ENCODE measurements around the gene INF2.
A peak's percentile ranks its signal among the peaks of the same experiment; 100 is the strongest.
"Not testable (repeated sequence)": the region's sequence is repeated elsewhere in the genome, so short reads cannot be mapped to it uniquely, and the experiment has no call there.

The INF2 gene

DNA sequence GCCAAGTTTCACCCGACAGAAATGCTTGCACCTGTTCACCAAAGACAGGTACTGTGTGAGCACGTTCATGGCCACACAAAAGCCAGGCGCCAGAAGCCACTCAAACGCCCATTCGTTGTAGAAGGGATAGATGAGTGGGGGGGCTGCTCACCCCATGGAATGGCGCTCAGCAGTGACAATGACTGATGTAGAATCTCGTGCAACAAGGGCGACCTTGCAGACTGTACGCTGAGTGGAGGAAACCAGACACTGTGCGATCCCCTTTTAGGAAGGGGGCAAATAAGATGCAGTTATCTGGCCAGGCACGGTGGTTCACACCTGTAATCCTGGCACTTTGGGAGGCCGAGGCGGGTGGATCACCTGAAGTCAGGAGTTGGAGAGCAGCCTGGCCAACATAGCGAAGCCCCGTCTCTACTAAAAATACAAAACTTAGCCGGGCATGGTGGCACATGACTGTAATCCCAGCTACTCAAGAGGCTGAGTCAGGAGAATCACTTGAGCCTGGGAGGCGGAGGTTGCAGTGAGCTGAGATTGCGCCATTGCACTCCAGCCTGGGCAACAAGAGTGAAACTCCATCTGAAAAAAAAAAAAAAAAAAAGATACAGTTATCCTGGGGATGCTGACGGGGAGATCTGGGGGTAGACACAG is 18.0 kb upstream of the INF2 start:
- not testable (repeated sequence) for H3K9me3 ChIP-seq (ENCODE audit: control insufficient read depth, low read length); H3K27me3 ChIP-seq (ENCODE audit: control insufficient read depth, insufficient read depth, low read length); H3K4me3 ChIP-seq (ENCODE audit: low read length); H3K36me3 ChIP-seq (ENCODE audit: control insufficient read depth, insufficient read depth, low read length); H3K4me1 ChIP-seq (ENCODE audit: control insufficient read depth, insufficient read depth, low read length); H3K9ac ChIP-seq (ENCODE audit: low read length)

DNA sequence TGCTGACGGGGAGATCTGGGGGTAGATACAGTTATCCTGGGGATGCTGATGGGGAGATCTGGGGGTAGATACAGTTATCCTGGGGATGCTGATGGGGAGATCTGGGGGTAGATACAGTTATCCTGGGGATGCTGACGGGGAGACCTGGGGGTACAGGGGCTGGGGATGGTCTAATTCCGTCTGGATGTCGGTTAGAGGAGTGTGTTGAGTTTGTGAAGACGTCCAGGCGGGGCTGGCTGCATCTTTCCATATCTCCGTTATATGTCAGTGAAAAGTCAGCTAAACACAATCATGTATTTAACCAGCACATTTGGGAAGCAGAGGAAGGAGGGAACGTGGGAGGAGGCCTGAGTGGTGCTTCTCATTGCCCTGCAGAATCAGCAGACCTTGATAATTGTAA is 17.3 kb upstream of the INF2 start:
- not testable (repeated sequence) for H3K36me3 ChIP-seq (ENCODE audit: control insufficient read depth, insufficient read depth, low read length); H3K4me1 ChIP-seq (ENCODE audit: control insufficient read depth, insufficient read depth, low read length); H3K4me3 ChIP-seq (ENCODE audit: low read length); H3K27me3 ChIP-seq (ENCODE audit: control insufficient read depth, insufficient read depth, low read length); H3K9ac ChIP-seq (ENCODE audit: low read length); H3K9me3 ChIP-seq (ENCODE audit: control insufficient read depth, low read length)

DNA sequence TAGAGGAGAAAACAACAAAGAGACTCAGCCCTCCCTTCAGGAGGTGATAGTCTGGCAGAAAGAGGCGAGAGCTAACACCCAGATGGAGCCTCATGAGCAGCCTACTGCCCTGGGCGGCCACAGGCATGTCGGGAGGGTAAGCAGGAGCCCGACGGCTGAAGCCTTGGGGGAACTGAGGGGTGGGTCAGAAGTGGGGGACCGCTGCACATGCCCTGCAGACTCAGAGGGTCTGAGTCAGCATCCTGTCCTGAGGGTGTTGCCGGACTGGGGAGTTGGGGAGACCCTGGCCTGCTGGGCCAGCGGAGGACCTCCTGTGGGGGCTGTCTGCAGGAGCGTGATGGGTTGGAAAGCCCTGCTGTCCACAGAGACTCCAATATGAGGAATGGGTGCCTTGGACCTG is 15.9 kb upstream of the INF2 start:
- no peak overlapping the region for H3K9ac ChIP-seq (ENCODE audit: low read length)
- no peaks in the 10 kb centered on the region for H3K9me3 ChIP-seq (ENCODE audit: control insufficient read depth, low read length)
- no peaks in the 10 kb centered on the region for H3K27me3 ChIP-seq (ENCODE audit: control insufficient read depth, insufficient read depth, low read length)
- H3K4me1 ChIP-seq (ENCODE audit: control insufficient read depth, insufficient read depth, low read length) = peaks cover 20% of the 10 kb centered on the region
- H3K36me3 ChIP-seq (ENCODE audit: control insufficient read depth, insufficient read depth, low read length) = no peaks in the 10 kb centered on the region
- H3K4me3 ChIP-seq (ENCODE audit: low read length) = no peak overlapping the region

DNA sequence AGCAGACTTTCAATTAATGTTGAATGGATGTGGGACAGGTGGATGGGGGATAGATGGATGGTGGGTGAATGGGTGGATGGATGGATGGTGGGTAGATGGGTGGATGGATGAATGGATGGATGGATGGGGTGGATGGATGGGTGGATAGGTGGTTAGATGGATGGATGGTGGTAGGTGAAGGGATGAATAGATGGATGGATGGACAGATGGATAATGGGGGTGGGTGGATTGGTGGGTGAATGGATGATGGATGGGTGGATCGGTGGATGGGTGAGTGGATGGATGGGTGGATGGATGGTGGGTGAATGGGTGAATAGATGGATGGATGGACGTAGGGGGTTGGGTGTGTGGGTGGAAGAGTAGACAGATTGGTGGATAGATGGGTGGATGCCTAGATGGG is 14.0 kb upstream of the INF2 start:
- Histone ChIP-seq H3K27me3 (ENCODE audit: control insufficient read depth, insufficient read depth, low read length) (no peaks in the 10 kb centered on the region), H3K36me3 (ENCODE audit: control insufficient read depth, insufficient read depth, low read length) (no peaks in the 10 kb centered on the region), H3K9me3 (ENCODE audit: control insufficient read depth, low read length) (no peaks in the 10 kb centered on the region), H3K9ac (ENCODE audit: low read length) (no peak overlapping the region), H3K4me3 (ENCODE audit: low read length) (no peak overlapping the region), H3K4me1 (ENCODE audit: control insufficient read depth, insufficient read depth, low read length) (peaks cover 40% of the 10 kb centered on the region)

DNA sequence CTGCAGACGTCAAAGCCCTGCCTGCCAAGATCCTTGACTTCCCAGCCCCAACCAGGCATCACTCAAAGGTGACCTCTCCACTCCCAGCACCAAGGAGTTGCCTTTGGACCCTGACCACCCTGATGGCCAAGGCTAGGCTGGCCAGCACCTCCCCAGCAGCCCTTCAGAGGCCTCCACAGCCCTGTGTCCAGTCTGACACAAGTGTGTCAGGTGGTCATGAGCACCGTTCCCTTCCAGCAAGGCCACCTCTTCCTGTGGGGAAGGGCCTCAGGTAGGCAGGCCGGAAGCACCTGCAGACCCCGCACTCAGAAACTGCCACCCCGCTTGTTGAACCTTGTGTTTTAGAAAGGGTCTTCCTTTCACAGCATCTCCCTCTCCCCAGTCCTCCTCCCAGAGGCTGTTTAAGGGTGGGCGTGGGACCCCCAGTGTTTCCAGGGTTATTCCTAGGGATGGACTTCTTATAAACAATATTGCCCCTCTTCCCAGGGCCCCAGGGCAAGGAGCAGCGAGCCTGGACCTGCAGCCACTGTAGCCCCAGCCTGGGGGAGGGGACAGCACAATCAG is 13.2 kb upstream of the INF2 start:
- Histone ChIP-seq H3K9me3 (ENCODE audit: control insufficient read depth, low read length) (no peaks in the 10 kb centered on the region), H3K4me1 (ENCODE audit: control insufficient read depth, insufficient read depth, low read length) (peaks cover 47% of the 10 kb centered on the region), H3K36me3 (ENCODE audit: control insufficient read depth, insufficient read depth, low read length) (no peaks in the 10 kb centered on the region), H3K9ac (ENCODE audit: low read length) (no peak overlapping the region), H3K4me3 (ENCODE audit: low read length) (no peak overlapping the region), H3K27me3 (ENCODE audit: control insufficient read depth, insufficient read depth, low read length) (no peaks in the 10 kb centered on the region)

DNA sequence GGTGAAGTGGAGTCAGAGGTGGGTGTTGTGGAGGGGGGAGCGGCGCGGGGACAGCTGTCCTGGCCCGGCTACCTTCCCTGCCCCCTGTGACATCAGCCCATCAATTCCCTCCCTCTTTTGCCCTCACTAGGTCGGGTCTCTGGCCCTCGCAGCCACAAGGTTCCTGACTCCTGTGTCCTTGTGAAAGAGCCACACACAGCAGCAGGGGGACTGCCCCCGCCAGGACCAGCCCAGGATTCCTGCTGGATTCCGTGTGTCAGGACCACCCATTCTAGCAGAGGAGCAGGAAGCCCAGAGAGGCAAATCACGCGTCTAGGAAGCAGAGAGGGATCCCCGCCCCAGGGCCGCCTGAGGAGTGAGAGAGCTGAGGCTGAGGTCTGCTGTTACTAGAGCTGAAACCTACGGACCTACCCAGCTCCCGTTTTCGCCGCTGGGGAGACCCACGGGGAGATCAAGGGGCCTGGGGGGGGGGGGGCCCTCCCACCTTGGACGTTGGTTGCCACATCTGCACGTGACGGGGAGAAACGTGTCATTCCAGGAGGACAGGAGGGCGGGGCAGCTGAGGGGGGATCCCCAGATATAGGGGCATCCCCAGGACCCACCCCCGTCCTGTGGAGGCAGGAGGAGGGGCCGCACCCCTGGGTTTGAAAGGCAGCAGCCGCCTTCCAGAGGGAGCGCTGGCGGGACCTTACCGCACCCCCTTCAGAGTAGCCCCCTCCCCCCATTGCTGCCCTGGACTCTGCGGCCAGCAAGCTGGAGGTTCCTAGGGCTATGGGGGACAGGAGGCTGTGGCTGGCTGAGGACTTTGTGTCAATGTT is 12.5 kb upstream of the INF2 start:
- H3K9me3 ChIP-seq (ENCODE audit: control insufficient read depth, low read length) = no peaks in the 10 kb centered on the region
- H3K27me3 ChIP-seq (ENCODE audit: control insufficient read depth, insufficient read depth, low read length) = no peaks in the 10 kb centered on the region
- H3K4me3 ChIP-seq (ENCODE audit: low read length) = no peak overlapping the region
- H3K4me1 ChIP-seq (ENCODE audit: control insufficient read depth, insufficient read depth, low read length) = peaks cover 54% of the 10 kb centered on the region
- H3K9ac ChIP-seq (ENCODE audit: low read length) = peak overlapping the region; percentile 86
- no peaks in the 10 kb centered on the region for H3K36me3 ChIP-seq (ENCODE audit: control insufficient read depth, insufficient read depth, low read length)

DNA sequence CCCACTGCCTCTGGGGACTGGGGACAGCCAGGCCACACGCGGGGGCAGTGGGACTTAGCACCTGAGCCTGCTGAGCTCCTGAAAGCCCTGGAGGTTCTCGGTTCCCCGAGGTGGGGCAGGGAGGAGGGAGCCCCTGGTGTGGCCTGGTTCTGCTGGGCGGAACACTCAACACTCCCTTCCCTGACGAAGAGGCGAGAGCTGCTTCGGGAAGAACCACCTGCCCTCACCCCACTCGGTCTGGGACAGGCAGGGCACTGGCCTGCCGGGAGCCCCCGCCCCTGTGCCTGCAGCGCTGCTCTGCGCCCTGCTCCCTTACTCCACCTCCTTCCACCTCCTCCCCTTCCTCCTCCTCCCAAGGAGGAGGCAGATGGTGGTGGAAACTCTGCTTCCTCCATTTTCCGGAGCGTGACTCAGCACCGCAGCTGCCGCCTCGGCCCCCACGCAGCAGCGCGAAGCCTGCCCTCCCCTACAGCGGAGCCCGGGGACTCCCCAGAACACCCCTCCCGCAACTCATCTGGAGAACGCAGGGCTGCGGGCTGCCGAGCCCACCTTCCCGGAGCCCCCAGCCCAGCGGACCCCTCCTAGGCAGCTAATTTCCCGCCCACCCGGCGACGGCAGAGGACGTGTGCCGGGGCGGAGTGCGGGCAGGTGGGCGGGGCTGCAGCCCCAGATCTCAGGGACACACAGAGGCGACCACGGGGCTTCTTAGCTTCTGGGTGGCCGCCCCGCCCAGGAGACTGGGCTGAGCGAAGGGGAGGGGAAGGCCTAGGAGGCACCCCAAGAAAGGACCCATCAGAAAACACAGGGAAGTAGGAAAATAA is 11.7 kb upstream of the INF2 start:
- peak overlapping the region; percentile 58 for H3K4me3 ChIP-seq (ENCODE audit: low read length)
- no peaks in the 10 kb centered on the region for H3K27me3 ChIP-seq (ENCODE audit: control insufficient read depth, insufficient read depth, low read length)
- no peaks in the 10 kb centered on the region for H3K9me3 ChIP-seq (ENCODE audit: control insufficient read depth, low read length)
- peak overlapping the region; percentile 86 for H3K9ac ChIP-seq (ENCODE audit: low read length)
- H3K36me3 ChIP-seq (ENCODE audit: control insufficient read depth, insufficient read depth, low read length) = no peaks in the 10 kb centered on the region
- H3K4me1 ChIP-seq (ENCODE audit: control insufficient read depth, insufficient read depth, low read length) = peaks cover 62% of the 10 kb centered on the region

DNA sequence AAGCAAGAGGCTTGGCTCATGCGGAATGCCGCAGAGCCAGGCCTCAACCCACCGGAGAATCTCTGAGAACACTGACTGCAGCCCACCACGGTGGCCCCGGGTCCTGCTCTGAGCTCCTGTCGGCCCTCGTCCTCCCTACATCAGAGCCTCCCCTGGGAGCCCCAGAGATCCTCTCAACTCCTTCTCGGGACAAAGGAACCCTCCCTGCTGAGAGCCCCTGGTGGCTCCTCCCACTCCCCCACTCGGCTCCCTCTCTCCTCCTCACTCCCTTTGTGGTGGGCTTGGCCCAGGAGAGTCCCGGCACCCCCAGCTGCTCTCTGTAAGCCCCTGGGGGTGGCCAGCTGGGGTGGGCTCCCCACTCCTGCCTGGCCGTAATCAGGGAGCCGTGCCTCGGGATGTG is 11.1 kb upstream of the INF2 start:
- peak overlapping the region; percentile 58 for H3K4me3 ChIP-seq (ENCODE audit: low read length)
- H3K9me3 ChIP-seq (ENCODE audit: control insufficient read depth, low read length) = no peaks in the 10 kb centered on the region
- no peaks in the 10 kb centered on the region for H3K27me3 ChIP-seq (ENCODE audit: control insufficient read depth, insufficient read depth, low read length)
- H3K9ac ChIP-seq (ENCODE audit: low read length) = peak overlapping the region; percentile 86
- H3K36me3 ChIP-seq (ENCODE audit: control insufficient read depth, insufficient read depth, low read length) = no peaks in the 10 kb centered on the region
- peaks cover 68% of the 10 kb centered on the region for H3K4me1 ChIP-seq (ENCODE audit: control insufficient read depth, insufficient read depth, low read length)

DNA sequence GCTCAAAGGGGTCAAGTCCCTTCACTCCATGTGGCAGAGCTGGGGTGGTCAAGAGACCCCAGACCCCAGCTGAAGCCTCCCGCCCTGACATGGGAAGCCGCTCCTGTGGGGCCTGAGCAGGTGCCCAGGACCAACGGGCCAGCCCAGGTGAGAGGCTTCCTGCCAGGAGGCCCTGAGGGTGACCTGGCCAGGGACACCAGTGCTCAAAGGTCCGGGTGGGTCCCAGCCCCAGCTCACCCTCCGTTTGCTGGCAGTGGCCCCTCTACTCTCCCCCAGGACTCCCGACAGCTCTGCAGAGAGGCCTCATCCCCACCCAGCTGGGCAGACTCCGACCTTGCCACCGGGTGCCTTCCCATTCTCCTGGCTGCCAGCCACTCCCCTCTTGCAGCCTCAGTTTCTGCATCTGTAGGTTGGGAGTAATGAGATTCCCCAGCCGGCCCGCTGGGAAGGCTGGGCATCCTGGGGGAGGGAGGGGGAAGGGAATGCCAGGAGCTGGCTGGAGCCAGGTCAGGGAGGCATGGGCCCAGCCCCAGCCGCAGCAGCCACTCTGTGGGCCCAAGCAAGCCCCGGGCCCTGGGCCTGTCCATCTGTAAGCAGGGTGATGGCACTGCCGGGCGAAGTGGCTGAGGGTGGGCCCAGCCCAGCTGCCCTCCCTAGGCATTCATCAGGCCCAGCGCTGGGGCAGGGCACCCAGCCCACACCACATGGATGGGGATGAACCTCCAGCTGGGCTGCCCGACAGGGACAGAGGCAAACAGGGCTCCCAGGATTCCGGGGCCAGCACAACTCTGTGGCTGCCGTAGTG is 10.3 kb upstream of the INF2 start:
- Histone ChIP-seq H3K4me1 (ENCODE audit: control insufficient read depth, insufficient read depth, low read length) (peaks cover 68% of the 10 kb centered on the region), H3K36me3 (ENCODE audit: control insufficient read depth, insufficient read depth, low read length) (no peaks in the 10 kb centered on the region), H3K9ac (ENCODE audit: low read length) (peak overlapping the region; percentile 86), H3K4me3 (ENCODE audit: low read length) (peak overlapping the region; percentile 58), H3K9me3 (ENCODE audit: control insufficient read depth, low read length) (no peaks in the 10 kb centered on the region), H3K27me3 (ENCODE audit: control insufficient read depth, insufficient read depth, low read length) (no peaks in the 10 kb centered on the region)

DNA sequence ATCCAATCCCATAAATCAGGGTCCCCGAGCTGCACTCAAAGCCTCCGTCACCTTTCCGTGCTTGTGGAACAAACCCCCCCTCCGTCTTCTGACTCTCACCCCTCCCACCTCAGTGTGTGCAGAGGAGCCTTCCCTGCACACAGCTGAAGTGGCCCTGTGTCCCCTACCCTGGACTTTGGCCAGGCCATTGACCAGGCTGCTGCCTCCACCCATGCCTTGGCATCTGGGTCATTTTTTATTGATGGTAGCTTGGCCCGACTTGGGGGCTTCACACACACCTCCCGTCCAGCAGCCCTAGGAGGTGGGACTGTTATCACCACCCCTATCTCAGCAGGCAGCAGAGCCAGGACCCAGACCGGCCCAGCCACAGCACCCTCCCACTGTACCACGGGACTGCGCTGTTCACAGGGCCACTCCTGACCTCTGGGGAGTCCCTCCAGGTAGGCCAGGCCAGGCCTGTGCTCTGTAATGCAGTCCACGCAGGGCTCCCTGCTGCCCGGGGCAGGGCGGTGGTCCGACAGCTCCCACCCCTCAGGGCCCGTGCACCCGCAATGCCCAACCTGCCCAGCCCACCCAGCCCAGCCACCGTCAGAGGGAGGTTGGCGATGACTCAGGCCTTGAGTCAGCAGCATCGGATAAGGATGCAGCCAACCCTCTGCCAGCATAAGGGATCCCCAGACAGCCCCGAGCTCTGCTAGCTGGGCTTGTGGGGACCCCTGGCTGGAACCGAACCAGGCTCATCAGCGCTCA is 9.2 kb upstream of the INF2 start:
- peaks cover 68% of the 10 kb centered on the region for H3K4me1 ChIP-seq (ENCODE audit: control insufficient read depth, insufficient read depth, low read length)
- no peaks in the 10 kb centered on the region for H3K9me3 ChIP-seq (ENCODE audit: control insufficient read depth, low read length)
- peak overlapping the region; percentile 86 for H3K9ac ChIP-seq (ENCODE audit: low read length)
- no peaks in the 10 kb centered on the region for H3K27me3 ChIP-seq (ENCODE audit: control insufficient read depth, insufficient read depth, low read length)
- H3K4me3 ChIP-seq (ENCODE audit: low read length) = peak overlapping the region; percentile 31
- H3K36me3 ChIP-seq (ENCODE audit: control insufficient read depth, insufficient read depth, low read length) = no peaks in the 10 kb centered on the region
